Measurements from ENCODE around the gene TRPM3.

TRPM3 gene

DNA sequence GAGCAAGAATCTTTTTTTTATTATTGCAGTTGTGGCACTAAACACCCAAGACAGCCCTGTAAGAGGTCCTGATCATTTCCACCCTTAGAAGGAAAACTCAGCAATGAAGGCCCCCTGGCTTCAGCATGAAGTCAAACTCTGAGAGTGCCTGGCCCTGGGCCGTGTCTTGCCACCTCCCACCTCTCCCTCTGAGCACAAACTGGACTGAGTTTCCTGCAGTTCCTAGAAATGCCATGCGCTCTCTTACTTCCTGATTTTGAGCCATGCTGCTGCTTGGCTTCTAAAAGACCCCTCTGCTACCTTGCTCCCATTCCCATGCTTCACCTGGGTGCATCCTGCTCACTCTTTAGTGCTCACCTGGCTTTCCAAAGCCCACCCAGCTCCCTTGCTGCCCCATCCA, 566.5 kb downstream of the TRPM3 start:
- DNase-seq (ENCODE audit: low spot score): no peak
- Histone ChIP-seq H3K9me3 (ENCODE audit: severe bottlenecking) (no peaks in the 10 kb centered on the region), H3K4me3 (ENCODE audit: severe bottlenecking) (no peak overlapping the region), H3K27ac (ENCODE audit: poor library complexity, severe bottlenecking) (peak overlapping the region; percentile 73), H3K4me1 (ENCODE audit: insufficient read depth, poor library complexity, severe bottlenecking) (peaks cover 16% of the 10 kb centered on the region), H3K36me3 (ENCODE audit: low read depth) (no peaks in the 10 kb centered on the region), H3K27me3 (ENCODE audit: insufficient read depth, poor library complexity, severe bottlenecking) (no peaks in the 10 kb centered on the region)
- TF ChIP-seq, protein P1, sequence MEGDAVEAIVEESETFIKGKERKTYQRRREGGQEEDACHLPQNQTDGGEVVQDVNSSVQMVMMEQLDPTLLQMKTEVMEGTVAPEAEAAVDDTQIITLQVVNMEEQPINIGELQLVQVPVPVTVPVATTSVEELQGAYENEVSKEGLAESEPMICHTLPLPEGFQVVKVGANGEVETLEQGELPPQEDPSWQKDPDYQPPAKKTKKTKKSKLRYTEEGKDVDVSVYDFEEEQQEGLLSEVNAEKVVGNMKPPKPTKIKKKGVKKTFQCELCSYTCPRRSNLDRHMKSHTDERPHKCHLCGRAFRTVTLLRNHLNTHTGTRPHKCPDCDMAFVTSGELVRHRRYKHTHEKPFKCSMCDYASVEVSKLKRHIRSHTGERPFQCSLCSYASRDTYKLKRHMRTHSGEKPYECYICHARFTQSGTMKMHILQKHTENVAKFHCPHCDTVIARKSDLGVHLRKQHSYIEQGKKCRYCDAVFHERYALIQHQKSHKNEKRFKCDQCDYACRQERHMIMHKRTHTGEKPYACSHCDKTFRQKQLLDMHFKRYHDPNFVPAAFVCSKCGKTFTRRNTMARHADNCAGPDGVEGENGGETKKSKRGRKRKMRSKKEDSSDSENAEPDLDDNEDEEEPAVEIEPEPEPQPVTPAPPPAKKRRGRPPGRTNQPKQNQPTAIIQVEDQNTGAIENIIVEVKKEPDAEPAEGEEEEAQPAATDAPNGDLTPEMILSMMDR (IDR thresholded peaks at IDR 0.05; ENCODE audit: poor library complexity, severe bottlenecking): no peak
- ATAC-seq (ENCODE audit: low read depth): no peak

DNA sequence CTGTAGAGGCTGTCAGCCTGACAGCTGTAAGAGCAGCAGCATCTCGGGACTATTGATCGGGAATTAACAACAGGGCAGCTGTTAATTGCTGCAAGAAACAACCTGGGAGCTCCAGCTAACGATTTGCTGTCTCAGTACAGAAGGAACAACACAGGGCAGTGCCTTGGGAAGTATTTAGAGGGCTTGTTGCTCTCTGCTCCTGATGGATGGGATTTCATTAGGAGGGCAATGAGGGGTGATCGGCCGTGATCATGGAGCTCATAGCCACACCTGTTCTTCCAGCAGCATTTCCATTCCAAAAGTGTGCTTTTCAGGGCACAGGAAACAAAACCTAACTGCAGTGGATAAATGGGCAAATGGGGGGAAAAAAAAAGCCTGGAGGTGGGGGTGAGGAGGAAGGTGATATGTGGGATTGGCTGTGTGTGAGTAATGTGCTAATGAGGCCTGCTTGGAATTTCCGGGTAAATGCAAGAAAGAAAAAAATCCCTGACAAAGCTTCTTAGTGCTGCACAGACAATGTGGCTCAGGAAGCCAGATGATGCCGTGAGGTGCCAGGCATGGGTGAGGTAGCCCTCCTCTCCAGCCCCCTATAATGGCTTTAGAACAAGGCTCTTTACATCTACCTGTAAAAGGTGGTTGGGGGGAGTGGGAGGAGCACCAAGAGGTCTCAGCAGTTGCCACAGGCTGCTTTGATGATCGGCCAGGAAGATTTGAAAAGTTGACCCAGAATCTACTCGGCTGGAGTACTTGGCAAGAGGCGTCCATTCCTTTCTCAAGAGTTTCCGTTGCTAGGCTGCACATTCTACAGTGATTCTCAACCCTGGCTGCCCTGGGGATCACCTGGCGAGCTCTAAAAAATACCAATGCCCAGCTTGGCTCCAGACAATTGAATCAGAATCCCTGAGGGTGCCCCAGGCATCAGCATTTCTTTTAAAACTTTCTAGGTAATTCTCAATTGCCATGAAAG, 567.4 kb downstream of the TRPM3 start:
- no peaks in the 10 kb centered on the region for H3K9me3 ChIP-seq (ENCODE audit: severe bottlenecking)
- peaks cover 16% of the 10 kb centered on the region for H3K4me1 ChIP-seq (ENCODE audit: insufficient read depth, poor library complexity, severe bottlenecking)
- ATAC-seq (ENCODE audit: low read depth): peak; percentile 87
- H3K4me3 ChIP-seq (ENCODE audit: severe bottlenecking): no peak overlapping the region
- no peak for DNase-seq (ENCODE audit: low spot score)
- peak overlapping the region; percentile 73 for H3K27ac ChIP-seq (ENCODE audit: poor library complexity, severe bottlenecking)
- H3K36me3 ChIP-seq (ENCODE audit: low read depth): no peaks in the 10 kb centered on the region
- no peaks in the 10 kb centered on the region for H3K27me3 ChIP-seq (ENCODE audit: insufficient read depth, poor library complexity, severe bottlenecking)
- TF ChIP-seq, protein P1 (IDR thresholded peaks at IDR 0.05; ENCODE audit: poor library complexity, severe bottlenecking): no peak

DNA sequence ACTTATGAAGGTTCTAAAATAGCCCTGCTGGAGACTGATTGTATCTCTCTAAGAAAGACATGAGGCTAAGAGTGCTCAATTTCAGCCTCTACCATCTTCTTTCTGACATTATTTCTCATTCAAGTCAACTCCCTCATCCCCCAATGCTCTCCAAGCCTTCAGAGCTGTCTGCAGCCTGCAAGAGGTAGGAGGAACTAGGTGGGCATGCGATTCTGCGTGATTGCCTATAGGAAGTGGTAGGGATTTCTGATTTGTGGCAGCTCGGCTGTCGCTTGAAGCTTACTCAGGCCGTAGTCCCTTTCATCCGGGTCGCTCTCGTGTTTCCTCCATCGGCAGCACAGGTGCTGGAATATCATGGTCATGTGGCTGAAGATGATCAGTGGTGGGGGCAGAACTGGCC, 568.9 kb downstream of the TRPM3 start:
- DNase-seq (ENCODE audit: low spot score) (no peak), ATAC-seq (ENCODE audit: low read depth) (no peak)
- TF ChIP-seq, protein P1 (IDR thresholded peaks at IDR 0.05; ENCODE audit: poor library complexity, severe bottlenecking): no peak
- H3K27ac ChIP-seq (ENCODE audit: poor library complexity, severe bottlenecking): no peak overlapping the region
- H3K36me3 ChIP-seq (ENCODE audit: low read depth): no peaks in the 10 kb centered on the region
- H3K4me1 ChIP-seq (ENCODE audit: insufficient read depth, poor library complexity, severe bottlenecking): peaks cover 16% of the 10 kb centered on the region
- H3K9me3 ChIP-seq (ENCODE audit: severe bottlenecking): no peaks in the 10 kb centered on the region
- no peaks in the 10 kb centered on the region for H3K27me3 ChIP-seq (ENCODE audit: insufficient read depth, poor library complexity, severe bottlenecking)
- H3K4me3 ChIP-seq (ENCODE audit: severe bottlenecking): no peak overlapping the region

DNA sequence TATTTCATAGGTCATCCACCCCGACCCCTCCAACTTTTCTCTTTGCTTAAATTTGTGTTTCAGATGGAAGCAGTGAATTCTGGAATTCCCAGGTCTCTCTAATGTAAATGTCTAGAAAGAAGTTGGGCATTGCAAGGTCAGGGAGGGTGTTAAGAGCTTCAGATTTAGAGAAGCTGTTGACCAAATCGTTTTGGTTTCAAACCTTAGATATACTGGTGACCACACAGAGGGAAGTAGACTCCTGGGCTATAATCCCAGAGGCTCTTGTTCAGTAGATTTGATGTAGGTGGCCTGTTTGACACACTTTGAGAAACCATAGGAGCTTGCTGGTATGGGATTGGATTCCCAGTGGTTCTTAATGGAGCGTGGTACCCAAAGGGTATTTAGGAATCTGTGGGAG, 569.6 kb downstream of the TRPM3 start:
- TF ChIP-seq, protein P1 (IDR thresholded peaks at IDR 0.05; ENCODE audit: poor library complexity, severe bottlenecking): no peak
- H3K9me3 ChIP-seq (ENCODE audit: severe bottlenecking): no peaks in the 10 kb centered on the region

DNA sequence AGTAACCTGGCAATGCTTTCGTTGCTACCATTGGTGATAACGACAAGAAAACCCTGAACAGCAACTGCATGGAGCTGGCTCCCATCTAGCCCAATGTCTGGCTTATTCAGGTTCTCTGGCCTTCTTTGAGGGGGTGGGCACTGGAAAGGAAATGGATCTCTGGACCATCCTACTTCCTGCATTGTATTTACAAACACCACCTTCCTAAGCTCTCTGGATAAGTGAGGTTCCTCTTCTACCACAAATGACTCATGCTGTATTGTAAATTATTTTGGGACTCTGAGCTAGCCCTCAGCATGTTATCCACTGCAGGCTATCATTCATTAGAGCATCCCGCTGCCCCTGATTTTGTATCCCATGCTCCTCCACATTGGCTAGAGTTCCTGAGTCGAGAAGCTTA, 570.0 kb downstream of the TRPM3 start:
- no peak for ATAC-seq (ENCODE audit: low read depth)
- H3K9me3 ChIP-seq (ENCODE audit: severe bottlenecking): no peaks in the 10 kb centered on the region

More for the DNA sequence above, 569.6 kb downstream of the TRPM3 start:
- Histone ChIP-seq H3K4me3 (ENCODE audit: severe bottlenecking) (no peak overlapping the region), H3K4me1 (ENCODE audit: insufficient read depth, poor library complexity, severe bottlenecking) (peaks cover 16% of the 10 kb centered on the region), H3K27me3 (ENCODE audit: insufficient read depth, poor library complexity, severe bottlenecking) (no peaks in the 10 kb centered on the region), H3K36me3 (ENCODE audit: low read depth) (no peaks in the 10 kb centered on the region), H3K27ac (ENCODE audit: poor library complexity, severe bottlenecking) (no peak overlapping the region)
- ATAC-seq (ENCODE audit: low read depth) (no peak), DNase-seq (ENCODE audit: low spot score) (no peak)

More for the DNA sequence above, 570.0 kb downstream of the TRPM3 start:
- no peak overlapping the region for H3K27ac ChIP-seq (ENCODE audit: poor library complexity, severe bottlenecking)
- DNase-seq (ENCODE audit: low spot score): no peak
- TF ChIP-seq, protein P1 (IDR thresholded peaks at IDR 0.05; ENCODE audit: poor library complexity, severe bottlenecking): no peak
- no peaks in the 10 kb centered on the region for H3K36me3 ChIP-seq (ENCODE audit: low read depth)
- H3K4me3 ChIP-seq (ENCODE audit: severe bottlenecking): no peak overlapping the region
- H3K4me1 ChIP-seq (ENCODE audit: insufficient read depth, poor library complexity, severe bottlenecking): peaks cover 16% of the 10 kb centered on the region
- H3K27me3 ChIP-seq (ENCODE audit: insufficient read depth, poor library complexity, severe bottlenecking): no peaks in the 10 kb centered on the region

All from RWPE2 (cell line).